Fibroblast of lung (primary cell): Measurements from ENCODE around the gene CACNA2D3. TPM values are rescaled to one million over a fixed set of nuclear protein-coding genes. Genes with fewer than 3 reads are reported as not detected.

Source experiments
- DNase-seq, 2 donors: peaks; one replicate each; pipeline versions ENCODE4 v3.0.0 to v3.0.0-alpha.2; 2010; ENCODE audit warnings: low read depth in 2 of 2
- H2AFZ ChIP-seq: 2 replicates; pipeline ENCODE4 v1.5.1; 2012; ENCODE audit warnings: low read length, control low read depth, inconsistent platforms
- H3K27ac ChIP-seq: 2 replicates; pipeline ENCODE4 v1.5.1; 2011; ENCODE audit warnings: low read length, control low read depth; ENCODE audit not compliant: insufficient read depth
- H3K27me3 ChIP-seq: 2 replicates; pipeline ENCODE4 v1.5.1; 2011; ENCODE audit warnings: mild to moderate bottlenecking, low read length; ENCODE audit not compliant: control insufficient read depth, insufficient read depth
- H3K36me3 ChIP-seq: 2 replicates; pipeline ENCODE4 v1.5.1; 2011; ENCODE audit warnings: low read length; ENCODE audit not compliant: control insufficient read depth, insufficient read depth
- H3K4me1 ChIP-seq: 2 replicates; pipeline ENCODE4 v1.5.1; 2011; ENCODE audit warnings: low read length; ENCODE audit not compliant: control insufficient read depth, insufficient read depth; ENCODE audit errors: extremely low read depth
- H3K4me2 ChIP-seq: 2 replicates; pipeline ENCODE4 v1.5.1; 2011; ENCODE audit warnings: low read length, control low read depth; ENCODE audit not compliant: insufficient read depth; ENCODE audit errors: extremely low read depth
- H3K4me3 ChIP-seq, 4 experiments: fragments of 200-600 bp in 1 of 4; sonication (generic) in 1 of 4; replicated peaks in 1 of 4; 2 replicates each; pipeline ENCODE4 v1.5.1; 2011 to 2016; ENCODE audit warnings: low read length in 4 of 4, low read depth in 3 of 4, mild to moderate bottlenecking in 3 of 4, control low read depth in 2 of 4, inconsistent platforms in 1 of 4, mixed read lengths in 1 of 4; ENCODE audit not compliant: insufficient read depth in 1 of 4; ENCODE audit errors: control extremely low read depth in 1 of 4
- H3K79me2 ChIP-seq: 2 replicates; pipeline ENCODE4 v1.5.1; 2012; ENCODE audit warnings: mild to moderate bottlenecking, low read length, inconsistent platforms; ENCODE audit not compliant: control insufficient read depth, insufficient read depth
- H3K9ac ChIP-seq: 2 replicates; pipeline ENCODE4 v1.5.1; 2011; ENCODE audit warnings: mild to moderate bottlenecking, low read length, control low read depth; ENCODE audit not compliant: insufficient read depth
- H3K9me3 ChIP-seq: 2 replicates; pipeline ENCODE4 v1.5.1; 2012; ENCODE audit warnings: low read depth, low read length; ENCODE audit not compliant: control insufficient read depth, insufficient read depth
- H4K20me1 ChIP-seq: 2 replicates; pipeline ENCODE4 v1.5.1; 2011; ENCODE audit warnings: low read length; ENCODE audit not compliant: control insufficient read depth, insufficient read depth; ENCODE audit errors: extremely low read depth
- CTCF ChIP-seq, 2 donors: IDR thresholded peaks in 1 of 2; conservative IDR thresholded peaks in 1 of 2; 1 replicate in 1 of 2; 2 replicates in 1 of 2; pipeline ENCODE4 v1.5.1; 2011 to 2012; ENCODE audit warnings: low read length in 2 of 2, control low read depth in 1 of 2, inconsistent platforms in 1 of 2, low read depth in 1 of 2, mild to moderate bottlenecking in 1 of 2
- EZH2 ChIP-seq: IDR thresholded peaks from 2 replicates; pipeline ENCODE4 v1.5.1; 2012; ENCODE audit warnings: low read length, control low read depth, mild to moderate bottlenecking; ENCODE audit errors: missing control alignments
- polyA plus RNA-seq, 2 donors: library from polyadenylated mRNA; depleted of rRNA in 1 of 2; stranded (reverse) in 1 of 2; unstranded in 1 of 2; fragments of >200 nt; gene quantifications; 2 replicates each; pipeline ENCODE4 v1.2.1, GENCODE V29; 2011 to 2012; ENCODE audit warnings: missing spikeins in 1 of 2
- total RNA-seq: library from RNA; depleted of rRNA; stranded (reverse); fragments of >200 nt; gene quantifications from 2 replicates; pipeline ENCODE4 v1.2.1, GENCODE V29; 2014

CACNA2D3 gene
- total and polyA plus RNA-seq, 2 donors (not counting 1 experiment from before 2014, with no cell fraction given), result 1.8 to 11.5 TPM

- no peak for TF ChIP-seq CTCF (conservative IDR thresholded peaks at IDR 0.05 in 1 of 2, IDR thresholded peaks at IDR 0.05 in 1 of 2; ENCODE audit: low read depth in 1 of 2, low read length in 2 of 2)
- TF ChIP-seq EZH2, result no peak
- H3K27ac ChIP-seq, result no peak overlapping the region
- H3K4me1 ChIP-seq, result no peaks in the 10 kb centered on the region
- no peak overlapping the region for H2AFZ ChIP-seq
- H3K9me3 ChIP-seq, result no peaks in the 10 kb centered on the region
- no peak overlapping the region for H3K9ac ChIP-seq
- no peak for DNase-seq
- H3K4me2 ChIP-seq, result no peak overlapping the region
- no peaks in the 10 kb centered on the region for H4K20me1 ChIP-seq
- no peak overlapping the region for H3K4me3 ChIP-seq
- H3K79me2 ChIP-seq, result no peaks in the 10 kb centered on the region
- H3K36me3 ChIP-seq, result no peaks in the 10 kb centered on the region
- no peaks in the 10 kb centered on the region for H3K27me3 ChIP-seq
Measured at GRCh38 chr3:54713455-54713854, 591.1 kb downstream of the CACNA2D3 start.

GRCh38 chr3:54714035-54714434 is 591.7 kb downstream of the CACNA2D3 start:
- no peak for DNase-seq
- Histone ChIP-seq H3K36me3 (no peaks in the 10 kb centered on the region), H4K20me1 (no peaks in the 10 kb centered on the region), H2AFZ (no peak overlapping the region), H3K4me2 (no peak overlapping the region), H3K27me3 (no peaks in the 10 kb centered on the region), H3K27ac (no peak overlapping the region), H3K9me3 (no peaks in the 10 kb centered on the region), H3K4me1 (no peaks in the 10 kb centered on the region), H3K9ac (no peak overlapping the region), H3K4me3 (no peak overlapping the region), H3K79me2 (no peaks in the 10 kb centered on the region)
- TF ChIP-seq CTCF (conservative IDR thresholded peaks at IDR 0.05 in 1 of 2, IDR thresholded peaks at IDR 0.05 in 1 of 2; ENCODE audit: low read depth in 1 of 2, low read length in 2 of 2) (no peak), EZH2 (no peak)

- H3K36me3 ChIP-seq, result no peaks in the 10 kb centered on the region
- H2AFZ ChIP-seq, result no peak overlapping the region
- no peak overlapping the region for H3K4me2 ChIP-seq
- TF ChIP-seq EZH2 (no peak), CTCF (conservative IDR thresholded peaks at IDR 0.05 in 1 of 2, IDR thresholded peaks at IDR 0.05 in 1 of 2; ENCODE audit: low read depth in 1 of 2, low read length in 2 of 2) (no peak)
- H3K4me3 ChIP-seq, result no peak overlapping the region
- no peaks in the 10 kb centered on the region for H3K9me3 ChIP-seq
- no peak overlapping the region for H3K27ac ChIP-seq
- no peak overlapping the region for H3K9ac ChIP-seq
- no peaks in the 10 kb centered on the region for H3K4me1 ChIP-seq
- H3K79me2 ChIP-seq, result no peaks in the 10 kb centered on the region
- DNase-seq, result no peak
- H4K20me1 ChIP-seq, result no peaks in the 10 kb centered on the region
- no peaks in the 10 kb centered on the region for H3K27me3 ChIP-seq
Measured at GRCh38 chr3:54717506-54717905, 595.2 kb downstream of the CACNA2D3 start.
